Left lung (tissue), 10 donors: ENCODE results near the gene AOPEP. TPM values are rescaled to one million over a fixed set of nuclear protein-coding genes. Genes with fewer than 3 reads are reported as not detected.
A peak's percentile ranks its signal among the peaks of the same experiment; 100 is the strongest.

Experiments used
- ATAC-seq: fragments of 200-7000 bp; cut with Tn5 transposase; one replicate; pipeline ENCODE4 v1.9.1; 2020; ENCODE audit warnings: moderate library complexity
- DNase-seq, 4 donors: peaks; one replicate each; pipeline ENCODE4 v3.0.0-alpha.2; 2013 to 2020
- H3K27ac ChIP-seq, 2 donors: fragments of 200-600 bp; sonication (generic) in 1 of 2; one replicate each; pipeline versions ENCODE4 v1.5.0 to v1.8.0; 2020 to 2021
- H3K27me3 ChIP-seq, 2 donors: fragments of 200-600 bp; sonication (generic) in 1 of 2; one replicate each; pipeline versions ENCODE4 v1.5.0 to v1.8.0; 2020 to 2021
- H3K36me3 ChIP-seq, 2 donors: fragments of 200-600 bp; sonication (generic) in 1 of 2; one replicate each; pipeline versions ENCODE4 v1.5.0 to v1.8.0; 2020 to 2021
- H3K4me1 ChIP-seq, 2 donors: fragments of 200-600 bp; one replicate each; pipeline ENCODE4 v1.8.0; 2021
- H3K4me3 ChIP-seq, 2 donors: fragments of 200-600 bp; sonication (generic) in 1 of 2; one replicate each; pipeline versions ENCODE4 v1.5.0 to v1.8.0; 2020 to 2021; ENCODE audit warnings: mild to moderate bottlenecking in 1 of 2
- H3K9me3 ChIP-seq, 2 donors: fragments of 200-600 bp; sonication (generic) in 1 of 2; one replicate each; pipeline versions ENCODE4 v1.5.0 to v1.8.0; 2020 to 2021
- CTCF ChIP-seq, 2 donors: fragments of 200-600 bp; sonication (generic) in 1 of 2; IDR thresholded peaks; one replicate each; pipeline versions ENCODE4 v1.5.0 to v1.8.0; 2021; ENCODE audit warnings: antibody characterized with exemption in 2 of 2
- intact Hi-C, 2 donors: fragments of 100-400 bp; cut with DNase I; formaldehyde crosslinking; loops; one replicate each; pipeline versions ENCODE4 v1.11.2 to v1.14.2; 2022
- polyA plus RNA-seq, 6 donors: library from polyadenylated mRNA; unstranded; fragments of 120-200 nt; gene quantifications; one replicate each; pipeline ENCODE4 v1.2.1, GENCODE V29; 2013; ENCODE audit not compliant: insufficient read length in 6 of 6
- total RNA-seq, 2 donors: library from RNA; stranded (reverse); fragmentation: NEBNext Ultra II Directional; extraction: Animal tissue kit (Norgen Biotek cat#: 25700); gene quantifications; one replicate each; pipeline ENCODE4 v1.2.1, GENCODE V29; 2021
- donor health status: DM: no; HTN: yes; CAD: no.
- donor health status: DM: no; HTN: no; CAD: no.

AOPEP gene
- total and polyA plus RNA-seq, 8 donors: 32.5 to 83.2 (median 39.9) TPM

GRCh38 chr9:94983552-94983951 lies 257.1 kb downstream of the AOPEP start:
- H3K36me3 ChIP-seq: no peaks in the 10 kb centered on the region
- TF ChIP-seq CTCF (IDR thresholded peaks at IDR 0.05): no peak
- no peaks in the 10 kb centered on the region for H3K4me1 ChIP-seq
- no peak overlapping the region for H3K4me3 ChIP-seq
- DNase-seq: no peak
- ATAC-seq: no peak
- H3K27ac ChIP-seq: no peak overlapping the region
- intact Hi-C loops: no loop called here
- H3K27me3 ChIP-seq: no peaks in the 10 kb centered on the region
- H3K9me3 ChIP-seq: no peaks in the 10 kb centered on the region

GRCh38 chr9:94984891-94985476 lies 258.5 kb downstream of the AOPEP start:
- intact Hi-C loops: no loop called here
- no peak for TF ChIP-seq CTCF (IDR thresholded peaks at IDR 0.05)
- no peak for ATAC-seq
- no peaks in the 10 kb centered on the region for H3K27me3 ChIP-seq
- no peaks in the 10 kb centered on the region for H3K9me3 ChIP-seq
- H3K4me3 ChIP-seq: no peak overlapping the region
- DNase-seq: no peak
- no peaks in the 10 kb centered on the region for H3K4me1 ChIP-seq
- H3K27ac ChIP-seq: no peak overlapping the region
- no peaks in the 10 kb centered on the region for H3K36me3 ChIP-seq

- no peak for DNase-seq
Observed at GRCh38 chr9:94985649-94986048, 259.1 kb downstream of the AOPEP start.

GRCh38 chr9:94987731-94988130 lies 261.2 kb downstream of the AOPEP start:
- no peak for ATAC-seq
- intact Hi-C loops: no loop called here

More at GRCh38 chr9:94985649-94986048, 259.1 kb downstream of the AOPEP start:
- Histone ChIP-seq H3K9me3 (no peaks in the 10 kb centered on the region), H3K4me1 (no peaks in the 10 kb centered on the region), H3K27me3 (no peaks in the 10 kb centered on the region), H3K36me3 (no peaks in the 10 kb centered on the region), H3K27ac (no peak overlapping the region), H3K4me3 (no peak overlapping the region)
- TF ChIP-seq CTCF (IDR thresholded peaks at IDR 0.05): no peak
- ATAC-seq: peak; percentile 92
- intact Hi-C loops: no loop called here

More at GRCh38 chr9:94987731-94988130, 261.2 kb downstream of the AOPEP start:
- no peak for DNase-seq
- Histone ChIP-seq H3K9me3 (no peaks in the 10 kb centered on the region), H3K4me3 (no peak overlapping the region), H3K4me1 (peaks cover 0 to 2% of the 10 kb centered on the region in 2 donors), H3K27me3 (no peaks in the 10 kb centered on the region), H3K27ac (no peak overlapping the region), H3K36me3 (no peaks in the 10 kb centered on the region)
- no peak for TF ChIP-seq CTCF (IDR thresholded peaks at IDR 0.05)
